HG03159 (cell line): ENCODE results near the gene PEX5.
A peak's percentile ranks its signal among the peaks of the same experiment; 100 is the strongest.
"Not testable (repeated sequence)": the region's sequence is repeated elsewhere in the genome, so short reads cannot be mapped to it uniquely, and the experiment has no call there.

Experiments
- ATAC-seq: cut with Tn5 transposase; IDR thresholded peaks from one replicate; pipeline ENCODE4 v1.9.1; 2021; ENCODE audit warnings: mild to moderate bottlenecking, moderate library complexity; ENCODE audit not compliant: unreplicated experiment

The PEX5 gene

DNA sequence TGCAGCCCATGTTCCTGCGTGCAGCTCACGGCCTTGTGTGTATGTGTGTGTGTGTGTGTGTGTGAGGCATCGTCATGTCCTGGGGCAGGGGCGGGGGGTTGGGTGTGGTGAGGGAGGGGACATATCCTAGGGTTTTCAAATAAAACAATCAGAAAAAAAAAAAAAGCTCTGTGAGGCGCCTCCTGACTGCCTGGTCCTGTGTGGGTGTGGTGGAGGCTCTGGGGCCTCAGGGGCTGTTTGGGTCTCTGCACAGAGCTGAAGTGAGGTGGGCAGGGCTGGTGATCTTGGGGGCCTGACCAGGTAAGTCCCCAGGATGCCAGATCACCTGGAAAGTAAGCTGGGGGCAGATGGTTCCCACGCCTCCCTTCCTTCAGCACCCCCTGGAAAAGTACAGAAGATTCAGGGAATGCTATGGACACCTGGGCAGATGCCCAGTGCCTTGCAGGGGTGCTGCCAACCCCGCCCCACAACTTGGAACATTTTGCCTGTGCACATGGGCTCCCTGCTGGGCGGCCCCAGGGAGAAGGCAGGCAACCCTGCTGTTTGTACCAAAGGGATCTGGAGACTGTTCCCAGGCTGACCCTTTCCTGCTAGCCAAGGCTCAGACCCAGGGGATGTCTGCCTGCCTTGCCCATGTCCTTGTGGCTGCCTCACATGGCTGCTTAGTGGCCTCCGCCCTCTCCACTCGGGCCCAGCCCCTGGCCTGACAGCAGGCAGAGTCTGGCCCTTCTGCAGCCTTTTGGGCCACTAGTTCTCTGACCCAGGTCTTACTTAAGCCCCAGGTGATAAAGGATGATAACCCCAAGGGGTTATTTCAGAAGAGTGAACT, 30.5 kb upstream of the PEX5 start:
- ATAC-seq = no peak

- no peak for ATAC-seq
These were observed 29.3 kb upstream of the PEX5 start for GRCh38 chr12:7160183-7160582.

DNA sequence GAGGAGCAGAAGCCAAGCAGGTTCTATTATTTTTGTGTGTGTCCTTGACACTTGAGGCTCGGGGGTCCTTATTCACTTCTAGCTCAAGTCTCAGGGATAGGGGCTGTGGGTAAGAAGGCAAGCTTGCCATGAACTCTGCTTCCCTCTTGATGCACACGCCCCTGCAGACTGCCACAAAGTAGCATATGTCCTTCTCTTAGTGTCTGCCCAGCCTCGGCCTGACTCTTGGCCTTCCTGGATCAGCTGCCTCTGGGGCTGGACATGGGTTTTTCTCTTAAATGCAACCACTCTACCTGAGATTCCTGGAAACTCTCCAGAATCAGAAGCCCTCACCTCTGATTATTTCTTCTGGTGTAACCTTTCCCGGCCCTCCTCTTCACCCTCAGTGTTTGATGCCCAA, 28.2 kb upstream of the PEX5 start:
- no peak for ATAC-seq

DNA sequence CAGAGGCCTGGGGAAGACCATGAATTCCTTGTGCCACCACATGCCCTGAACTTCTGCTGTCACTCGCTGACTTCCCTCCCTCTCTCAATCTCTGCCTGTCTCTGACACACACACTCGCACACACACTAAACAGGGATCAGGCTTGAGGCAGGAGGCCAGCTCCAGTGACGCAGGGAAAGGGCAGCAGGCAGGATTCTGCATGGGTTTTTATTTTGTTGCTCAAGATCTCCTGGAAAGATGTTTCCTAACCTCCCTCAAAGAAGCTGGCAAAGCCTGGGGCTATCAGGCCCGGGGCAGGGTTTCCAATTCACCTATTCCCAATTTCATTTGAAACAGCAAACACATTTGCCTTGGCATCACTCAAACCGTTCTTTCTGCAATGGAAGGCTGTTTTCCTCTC, 27.7 kb upstream of the PEX5 start:
- no peak for ATAC-seq

DNA sequence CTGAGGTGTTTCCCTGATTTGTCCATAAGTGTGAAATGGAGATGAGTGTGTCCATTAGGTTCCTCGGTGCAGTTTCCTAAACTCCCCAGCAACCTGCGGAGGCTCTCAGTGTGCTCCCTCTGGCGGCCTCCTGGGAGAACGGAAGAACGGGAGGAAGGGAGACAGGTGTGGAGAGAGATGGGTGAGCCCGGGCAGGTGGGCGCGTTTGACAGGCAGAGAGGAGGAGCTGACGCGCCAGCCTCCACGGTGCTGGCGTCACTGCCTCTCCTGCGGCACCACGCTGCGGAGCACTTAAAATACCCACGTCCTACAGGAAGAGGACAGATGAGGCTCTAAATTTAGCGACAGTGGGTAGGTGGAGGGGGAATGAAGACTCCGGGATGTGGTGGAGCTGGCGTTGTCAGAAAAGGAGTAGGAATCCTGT, 26.8 kb upstream of the PEX5 start:
- no peak for ATAC-seq

DNA sequence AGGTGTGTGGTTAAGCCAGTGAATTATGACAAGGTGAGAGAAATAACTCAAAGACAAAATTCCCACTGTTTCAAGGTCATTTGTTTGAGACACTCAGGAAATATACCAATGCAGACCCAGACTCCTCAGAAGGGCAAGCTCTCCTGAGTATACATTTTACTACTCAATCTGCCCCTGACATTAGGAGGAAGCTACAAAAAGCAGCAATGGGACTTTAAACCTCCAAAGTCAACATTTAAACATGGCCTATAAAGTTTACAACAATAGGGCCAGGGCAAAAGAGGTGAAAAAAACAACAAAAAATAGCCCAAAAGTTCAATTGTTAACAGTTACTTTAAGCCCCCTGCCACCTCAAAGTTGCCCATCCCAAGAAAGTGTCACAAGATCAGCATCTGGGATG, 19.5 kb upstream of the PEX5 start:
- ATAC-seq = no peak

DNA sequence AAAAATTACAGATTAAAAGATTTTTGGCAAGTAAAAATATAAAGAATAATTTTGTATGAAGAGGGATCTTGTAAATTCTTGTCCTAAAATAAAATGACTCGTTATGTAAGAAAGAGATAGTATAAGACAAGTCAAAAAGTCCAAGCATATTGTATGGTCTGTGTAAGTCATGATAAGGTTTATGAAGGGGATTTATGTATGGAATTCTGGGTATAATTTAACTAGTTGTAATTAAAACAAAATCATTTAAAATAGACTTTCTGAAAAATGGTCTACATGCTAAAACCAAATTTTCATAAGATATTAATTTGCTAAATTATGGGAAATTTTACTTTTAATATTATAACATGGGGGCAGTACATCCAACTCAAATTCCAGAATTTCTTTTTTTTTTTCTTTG, 17.6 kb upstream of the PEX5 start:
- ATAC-seq = no peak

DNA sequence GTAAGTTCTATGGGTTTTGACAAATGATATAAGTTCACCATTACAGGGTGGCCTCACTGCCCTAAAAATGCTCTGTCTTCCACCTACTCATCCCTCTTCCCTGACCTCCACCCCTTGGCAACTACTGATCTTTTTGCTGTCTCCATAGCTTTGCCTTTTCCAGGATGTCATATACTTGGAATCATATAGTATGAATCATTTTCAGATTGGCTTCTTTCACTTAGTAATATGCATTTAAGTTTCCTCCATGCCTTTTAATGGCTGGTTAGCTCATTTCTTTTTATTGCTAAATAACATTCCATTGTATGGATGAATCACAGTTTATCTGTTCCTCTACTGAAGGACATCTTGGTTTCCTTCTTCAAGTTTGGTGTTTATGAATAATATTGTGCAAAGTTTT, 14.0 kb upstream of the PEX5 start:
- no peak for ATAC-seq

DNA sequence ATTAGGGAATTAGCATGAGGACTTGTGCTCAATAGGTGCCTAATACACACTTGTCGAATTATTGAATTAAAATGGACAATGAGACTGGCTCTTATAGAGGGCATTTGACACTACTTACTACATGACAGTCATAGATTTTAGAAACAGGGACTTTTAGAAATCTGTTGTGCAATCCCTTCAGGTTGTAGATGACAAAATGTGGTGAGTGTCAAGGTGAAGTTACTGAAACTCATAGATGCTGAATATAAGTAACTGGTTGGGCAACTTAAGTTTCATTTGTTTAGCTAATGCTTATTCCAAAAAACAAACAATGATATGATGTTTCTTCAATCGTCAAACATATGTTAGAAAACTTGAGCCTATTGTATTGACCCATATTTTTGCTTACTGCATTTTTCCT, 12.9 kb upstream of the PEX5 start:
- ATAC-seq = no peak

- no peak for ATAC-seq
These were observed 11.0 kb upstream of the PEX5 start for GRCh38 chr12:7178481-7178880.

DNA sequence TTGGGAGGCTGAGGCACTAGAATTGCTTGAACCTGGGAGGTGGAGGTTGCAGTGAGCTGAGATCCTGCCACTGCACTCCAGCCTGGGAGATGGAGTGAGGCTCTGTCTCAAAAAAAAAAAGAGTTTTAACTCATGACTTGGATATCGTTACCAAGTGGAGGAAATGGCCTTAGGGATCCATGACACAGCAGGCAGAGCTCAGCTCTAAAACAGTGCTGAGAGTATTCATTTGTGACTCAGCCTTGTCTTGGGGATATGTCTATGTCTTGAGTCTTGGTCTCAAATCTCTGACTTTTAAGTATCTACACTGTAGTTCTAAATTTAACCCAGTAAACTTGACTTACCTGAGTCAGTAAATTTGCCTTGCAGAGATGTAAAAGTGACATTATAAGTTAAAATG, 8.8 kb upstream of the PEX5 start:
- ATAC-seq = no peak

- ATAC-seq = not testable (repeated sequence)
These were observed 3.4 kb upstream of the PEX5 start for GRCh38 chr12:7186058-7186457.

DNA sequence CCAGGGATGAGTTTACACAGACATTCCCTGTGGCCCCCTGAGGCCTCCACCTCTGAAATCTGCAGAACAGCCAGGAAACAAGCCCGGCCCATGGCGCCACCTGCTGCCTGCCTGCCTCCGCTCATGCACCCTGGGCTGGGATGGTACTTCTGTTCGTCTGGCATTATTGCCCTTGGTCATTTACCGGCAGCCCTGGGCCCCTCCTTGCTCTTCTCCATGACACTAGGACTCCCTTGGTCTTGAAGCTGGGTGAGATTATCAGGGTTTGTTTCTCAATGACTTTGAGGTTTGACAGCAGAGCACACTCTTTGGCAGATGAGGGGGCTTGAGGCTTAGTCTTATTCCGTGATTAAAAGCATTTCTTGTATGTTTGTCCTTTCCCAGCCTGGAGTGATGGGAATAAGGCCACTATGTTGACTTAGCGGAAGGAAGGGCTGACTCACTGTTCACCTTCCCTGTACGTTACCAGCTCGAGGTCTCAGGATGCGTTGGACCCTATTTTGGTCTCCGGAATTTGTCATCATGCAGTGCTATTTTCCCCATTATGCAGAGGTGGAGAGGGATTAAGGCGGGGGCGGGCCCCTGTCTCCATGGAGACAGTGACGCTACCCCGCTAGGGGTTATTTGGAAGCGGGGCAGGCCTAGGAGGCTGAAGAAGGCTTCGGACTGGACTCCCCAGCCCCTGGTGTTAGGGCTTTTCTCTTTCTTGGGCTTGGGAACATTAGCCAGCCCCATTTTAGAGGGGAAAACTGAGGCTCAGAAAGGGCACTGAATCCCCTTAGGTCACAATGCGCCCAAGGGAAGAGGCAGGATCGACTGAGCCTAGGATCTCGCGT, 706 bp upstream of the PEX5 start:
- ATAC-seq = peak; percentile 20

DNA sequence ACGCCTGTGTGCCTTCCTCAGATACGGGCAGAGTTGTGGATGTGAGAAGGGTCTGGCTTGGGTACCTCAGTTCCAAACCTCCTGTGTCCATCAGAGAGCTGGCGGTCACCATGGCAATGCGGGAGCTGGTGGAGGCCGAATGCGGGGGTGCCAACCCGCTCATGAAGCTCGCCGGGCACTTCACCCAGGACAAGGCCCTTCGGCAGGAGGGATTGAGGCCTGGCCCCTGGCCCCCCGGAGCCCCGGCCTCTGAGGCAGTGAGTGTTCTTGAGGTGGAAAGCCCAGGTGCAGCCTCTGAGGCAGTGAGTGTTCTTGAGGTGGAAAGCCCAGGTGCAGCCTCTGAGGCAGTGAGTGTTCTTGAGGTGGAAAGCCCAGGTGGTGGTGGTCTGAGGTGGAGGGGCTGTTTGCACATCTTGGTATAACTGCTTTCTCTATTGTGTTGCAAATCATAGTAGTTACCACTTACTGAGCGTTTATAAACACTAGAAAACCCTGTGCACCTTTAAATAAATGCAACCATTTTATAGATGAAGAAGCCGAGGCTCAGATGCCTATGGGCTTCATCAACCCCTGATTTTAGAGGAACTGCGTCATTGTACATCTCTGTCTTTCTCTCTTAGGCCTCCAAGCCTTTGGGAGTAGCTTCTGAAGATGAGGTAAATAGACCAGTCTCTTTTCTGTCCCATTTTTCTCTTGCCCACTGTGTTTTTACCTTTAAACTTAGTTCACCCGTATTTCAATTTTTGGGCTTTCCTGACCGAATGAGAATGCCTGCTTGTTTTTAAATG, 976 bp downstream of the PEX5 start:
- ATAC-seq = no peak

DNA sequence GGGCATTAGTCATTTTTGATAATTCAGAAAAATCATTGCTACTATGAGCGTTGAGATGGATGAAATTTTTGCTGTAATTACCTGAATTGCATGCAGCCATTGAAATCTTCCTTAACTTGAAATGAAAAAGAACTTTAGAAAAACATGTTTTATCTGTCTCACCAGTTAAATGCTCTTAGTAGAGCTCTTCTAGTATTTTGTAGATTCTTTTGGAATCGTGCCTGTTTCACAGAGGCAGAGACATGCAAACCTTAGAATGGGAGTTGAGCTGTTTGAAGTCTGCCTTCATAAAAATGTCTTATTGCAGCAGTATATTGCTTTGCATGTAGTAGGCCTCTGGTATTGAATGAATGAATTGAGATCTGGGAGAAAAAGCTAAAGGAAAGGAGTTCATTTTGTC, 4.2 kb downstream of the PEX5 start:
- ATAC-seq = no peak

- ATAC-seq = no peak
These were observed 8.4 kb downstream of the PEX5 start for GRCh38 chr12:7197841-7198240.

- no peak for ATAC-seq
These were observed 13.6 kb downstream of the PEX5 start for GRCh38 chr12:7203109-7203508.

DNA sequence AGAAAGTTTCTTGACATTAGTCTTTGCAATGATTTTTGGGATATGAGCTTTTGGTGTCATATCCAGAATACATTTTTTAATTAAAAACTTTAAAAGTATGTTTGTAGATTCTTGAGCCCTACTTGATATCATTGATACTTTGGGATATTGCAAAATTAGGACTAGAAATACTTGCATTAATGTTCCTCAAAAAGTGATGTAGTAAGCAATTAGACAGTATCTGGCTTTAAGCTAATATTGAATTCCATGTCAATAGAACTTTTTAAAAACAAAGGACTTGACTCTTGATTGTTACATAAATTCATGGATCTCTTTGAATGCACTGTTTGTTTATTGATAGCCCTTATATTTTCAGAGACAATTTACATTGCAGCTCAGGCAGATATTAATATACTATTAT, 15.6 kb downstream of the PEX5 start:
- ATAC-seq = no peak

DNA sequence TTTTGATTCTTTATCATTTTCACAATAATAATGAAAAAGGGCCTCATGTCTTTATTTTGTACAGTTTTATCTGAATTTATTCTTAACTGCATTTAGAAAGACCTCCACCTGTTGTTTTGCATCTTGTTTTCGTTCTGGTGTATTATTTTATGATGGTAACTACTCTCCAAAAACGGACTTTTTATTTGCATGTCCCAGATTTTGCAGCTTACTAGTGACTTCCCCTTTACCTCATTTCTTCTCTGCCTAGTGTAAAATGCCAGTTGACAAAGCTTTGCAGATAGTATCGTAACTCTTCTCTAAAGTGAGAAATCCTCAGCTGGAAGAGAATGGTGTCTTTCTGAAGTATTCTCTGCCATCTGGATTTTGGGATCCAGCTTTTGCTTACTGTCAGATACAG, 17.2 kb downstream of the PEX5 start:
- no peak for ATAC-seq

DNA sequence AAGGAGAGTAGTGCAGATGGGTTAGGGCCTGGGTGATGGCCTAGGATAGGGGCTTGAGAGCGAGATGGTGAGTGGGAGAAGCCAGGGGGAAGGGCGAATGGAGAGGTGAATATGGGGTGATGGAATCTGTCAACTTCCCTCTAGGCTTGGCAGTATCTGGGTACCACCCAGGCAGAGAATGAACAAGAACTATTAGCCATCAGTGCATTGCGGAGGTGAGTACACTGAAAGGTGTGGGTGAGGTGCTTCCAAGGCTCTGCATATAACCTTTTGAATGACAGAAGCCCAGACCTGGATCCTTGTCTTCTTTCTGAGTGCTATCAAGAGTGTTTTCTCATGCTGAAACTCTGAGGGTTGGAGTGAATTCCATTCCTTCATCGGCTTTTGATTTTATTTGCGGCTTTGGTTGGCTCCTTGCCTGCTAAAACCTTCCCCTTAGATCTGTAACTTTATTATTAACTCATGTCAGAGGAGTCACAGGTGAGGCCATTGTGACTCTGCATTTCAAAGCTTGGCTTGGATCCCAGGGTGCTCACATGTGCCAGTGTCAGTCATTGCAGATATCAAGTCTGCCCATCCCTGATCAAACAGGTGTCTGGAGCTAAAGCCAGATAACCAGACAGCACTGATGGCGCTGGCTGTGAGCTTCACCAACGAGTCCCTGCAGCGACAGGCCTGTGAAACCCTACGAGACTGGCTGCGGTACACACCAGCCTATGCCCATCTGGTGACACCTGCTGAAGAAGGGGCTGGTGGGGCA, 18.6 kb downstream of the PEX5 start:
- ATAC-seq = no peak

GRCh38 chr12:7209958-7210357, 20.5 kb downstream of the PEX5 start:
- no peak for ATAC-seq
